Brain pericyte (primary cell): Measurements from ENCODE around the gene GM2A.

Source experiments
- DNase-seq: peaks from one replicate; pipeline ENCODE4 v3.0.0-alpha.2; 2012; ENCODE audit warnings: low read depth, low spot score

GM2A gene

DNA sequence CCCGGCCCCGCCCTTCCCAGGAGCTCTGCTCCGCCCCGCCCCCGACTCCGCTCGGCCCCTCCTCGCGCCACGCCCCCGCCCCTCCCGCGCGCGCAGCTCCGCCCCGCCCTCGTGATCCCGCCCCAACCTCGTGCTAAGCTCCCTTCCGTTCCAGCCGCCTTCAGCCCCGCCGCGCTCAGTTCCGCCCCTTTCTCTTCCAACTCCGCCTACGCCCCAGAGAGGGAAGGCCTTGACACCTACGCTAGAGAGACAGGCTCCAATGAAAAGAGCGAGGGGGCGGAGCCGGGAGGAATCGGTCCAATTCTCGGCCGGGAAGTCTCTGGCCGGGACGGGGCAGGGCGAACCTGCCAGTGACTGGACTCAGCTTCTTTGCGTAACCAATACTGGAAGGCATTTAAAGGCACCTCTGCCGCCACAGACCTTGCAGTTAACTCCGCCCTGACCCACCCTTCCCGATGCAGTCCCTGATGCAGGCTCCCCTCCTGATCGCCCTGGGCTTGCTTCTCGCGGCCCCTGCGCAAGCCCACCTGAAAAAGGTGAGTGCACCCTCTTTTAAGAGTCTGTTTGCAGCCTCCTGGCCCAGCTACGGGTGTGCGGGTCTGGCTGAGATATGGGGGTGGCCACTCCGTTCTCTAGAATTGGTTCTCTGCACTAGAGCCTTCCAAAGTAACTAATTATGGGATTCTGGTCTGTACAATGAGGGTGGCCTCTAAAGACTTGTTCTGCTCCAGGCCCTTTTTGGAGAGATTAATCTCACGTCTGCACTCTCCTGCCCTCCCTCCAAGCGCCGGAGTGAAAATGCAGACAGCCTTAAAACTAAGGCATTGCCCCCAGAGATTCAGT, at the start of gene GM2A:
TSS of gene GM2A (plus strand) at position 424 of the 843 bp plus-strand sequence. CDS start at position 456, 32 bp downstream.
- DNase-seq, result peak; percentile 99

GRCh38 chr5:151204051-151204450, 48.9 kb upstream of the GM2A start:
- DNase-seq, result no peak

- no peak for DNase-seq
Observed at GRCh38 chr5:151205411-151205810, 47.6 kb upstream of the GM2A start.

DNA sequence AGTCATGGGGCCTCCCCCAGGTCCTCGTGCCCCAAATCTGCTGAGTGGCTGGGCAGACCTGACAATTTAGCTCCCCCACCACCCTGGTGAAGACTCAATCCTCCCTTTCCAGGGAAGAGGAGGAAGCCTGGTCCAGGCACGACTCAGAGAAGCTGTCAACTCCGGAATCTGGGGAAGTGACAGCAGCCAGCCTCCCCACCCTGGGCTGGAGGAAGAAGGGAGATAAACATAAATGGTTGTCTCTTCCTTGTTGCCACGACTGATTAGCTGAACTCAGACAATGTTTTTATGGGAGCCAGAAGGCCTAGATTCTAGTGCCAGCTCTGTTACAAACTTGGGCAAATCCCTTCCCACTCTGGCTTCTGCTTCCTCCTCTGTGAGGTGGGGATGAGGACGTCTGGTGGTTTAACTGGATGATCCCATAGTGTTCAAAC, 44.5 kb upstream of the GM2A start:
- DNase-seq, result no peak

- DNase-seq, result no peak
Observed at GRCh38 chr5:151212406-151212798, 40.6 kb upstream of the GM2A start.

DNA sequence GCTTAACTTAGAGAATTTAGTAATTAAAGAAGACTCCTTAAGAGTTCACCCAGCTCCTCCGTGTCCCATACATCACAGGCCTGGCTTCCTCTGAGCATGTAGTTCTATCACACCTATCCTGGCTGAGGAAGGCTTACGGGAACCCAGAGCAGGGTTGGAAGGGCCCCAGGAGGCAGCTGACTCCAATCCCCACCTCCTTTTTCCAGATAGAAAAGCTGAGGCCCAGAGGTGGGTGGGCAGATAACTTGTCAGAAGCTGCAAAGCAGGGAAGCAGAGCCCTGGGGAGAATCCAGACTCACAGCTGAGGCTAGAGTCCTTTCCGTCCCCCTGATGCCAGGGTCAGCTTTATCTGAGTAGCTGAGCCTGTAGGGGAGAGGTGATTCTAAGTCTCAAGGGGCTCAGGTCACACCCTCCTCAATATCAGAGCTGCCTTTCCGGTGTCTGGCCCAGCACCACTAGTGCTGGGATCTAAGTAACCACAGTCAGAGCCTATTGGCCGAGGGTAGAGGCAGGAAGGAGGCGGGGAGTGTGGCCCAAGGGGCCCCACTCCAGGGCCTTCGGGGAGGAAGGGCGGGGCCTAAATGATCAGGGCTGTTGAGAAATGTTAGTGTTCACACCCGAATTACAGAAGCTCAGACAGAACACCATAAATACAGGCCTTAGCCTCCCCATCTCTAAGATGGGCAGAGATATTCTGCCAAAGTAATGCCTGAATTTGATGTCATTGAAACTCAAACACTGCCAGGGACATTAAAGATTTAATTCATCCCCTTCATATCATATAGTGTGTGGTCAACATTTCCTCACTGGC, 39.0 kb upstream of the GM2A start:
- DNase-seq, result no peak

GRCh38 chr5:151214614-151215545, 38.1 kb upstream of the GM2A start:
- DNase-seq, result no peak

DNA sequence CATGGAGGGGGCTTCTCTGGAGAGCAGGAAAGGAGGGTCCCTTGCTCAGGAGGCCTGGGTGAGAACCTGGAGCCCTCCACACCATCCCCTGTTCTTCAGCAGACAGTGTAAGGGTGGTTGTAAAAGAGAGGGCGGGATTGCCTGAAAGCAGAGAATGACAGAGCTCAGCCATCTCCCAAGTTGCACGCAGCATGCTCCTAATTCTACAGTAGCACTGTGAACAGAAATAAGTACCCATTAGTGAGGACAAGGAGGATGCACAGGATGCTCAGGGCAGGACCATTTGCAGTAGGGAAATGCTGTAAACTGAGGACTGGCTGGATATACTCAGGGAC, 37.5 kb upstream of the GM2A start:
- DNase-seq, result no peak

- DNase-seq, result no peak
Observed at GRCh38 chr5:151216781-151217180, 36.2 kb upstream of the GM2A start.

- no peak for DNase-seq
Observed at GRCh38 chr5:151218177-151218576, 34.8 kb upstream of the GM2A start.

DNA sequence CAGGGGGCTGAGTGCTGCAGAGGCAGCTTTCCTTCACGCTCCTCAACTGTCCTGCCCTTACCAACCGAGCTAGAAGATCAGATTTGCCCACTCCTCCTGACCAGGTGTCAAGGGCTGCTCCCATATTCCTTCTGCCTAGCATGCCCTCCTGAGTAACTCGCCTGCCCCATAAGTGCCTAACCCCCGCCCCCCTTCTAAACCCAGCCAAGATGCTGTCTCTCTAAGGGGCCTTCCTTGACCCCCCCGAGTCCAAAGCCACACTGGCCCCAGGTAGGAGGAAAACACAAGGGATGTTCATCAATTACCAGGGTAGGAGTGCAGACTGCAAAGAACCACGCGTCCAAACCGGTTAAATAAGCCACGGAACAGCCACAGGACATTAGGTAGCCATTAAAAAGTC, 33.8 kb upstream of the GM2A start:
- DNase-seq, result no peak

DNA sequence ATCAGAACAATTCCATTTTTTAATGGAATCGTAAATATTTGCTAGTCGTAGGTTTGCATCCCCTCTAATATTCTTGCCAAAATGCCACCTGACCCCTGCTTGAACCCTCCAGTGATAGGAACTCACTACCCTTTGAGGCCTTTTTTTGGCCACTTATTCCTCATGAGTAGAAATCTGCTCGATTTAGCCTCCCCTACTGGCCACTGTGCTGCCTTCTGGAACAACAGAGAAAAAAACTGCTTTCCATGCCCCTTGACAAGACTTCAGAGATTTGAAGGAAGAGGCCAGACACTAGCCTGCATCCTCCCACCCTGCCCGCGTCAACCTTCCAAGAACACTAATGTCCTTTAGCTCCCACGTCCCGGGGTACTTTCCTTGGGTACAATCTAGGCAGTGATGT, 33.2 kb upstream of the GM2A start:
- no peak for DNase-seq

- no peak for DNase-seq
Observed at GRCh38 chr5:151221574-151221973, 31.4 kb upstream of the GM2A start.

DNA sequence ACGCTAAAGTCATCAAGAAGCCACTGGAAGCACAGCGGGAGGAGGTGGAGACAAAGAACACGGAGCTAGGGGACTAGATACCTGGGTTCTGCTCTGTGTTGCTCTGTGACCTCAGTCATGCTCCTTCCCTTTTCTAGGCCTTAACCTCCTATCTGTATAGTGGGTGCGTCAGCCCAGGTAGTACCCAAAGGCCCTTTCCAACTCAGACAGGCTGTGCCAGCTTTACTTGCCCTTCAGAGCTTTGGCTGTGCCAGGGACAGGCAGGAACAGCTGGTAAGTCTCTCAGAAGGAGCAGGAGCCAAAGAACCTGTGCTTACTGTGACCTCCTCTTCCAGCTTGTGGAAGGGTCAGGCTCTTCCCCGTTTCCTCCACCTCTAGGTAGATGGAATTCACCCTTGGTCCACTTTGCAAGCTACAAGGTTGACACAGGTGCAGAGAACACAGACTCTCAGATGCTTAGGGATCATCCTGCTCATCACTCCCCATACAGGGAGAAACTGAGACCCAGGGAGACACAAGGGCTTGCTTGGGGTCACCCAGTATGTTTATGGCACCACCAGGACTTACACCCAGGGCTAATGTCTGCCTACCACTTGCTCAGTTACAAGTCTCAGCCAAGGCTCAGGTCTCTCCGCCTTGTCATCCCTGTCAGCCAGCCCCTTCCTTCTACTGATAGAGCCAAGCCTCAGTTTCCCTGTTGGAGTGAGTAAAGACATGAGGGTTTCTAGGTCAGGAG, 30.8 kb upstream of the GM2A start:
- no peak for DNase-seq

- no peak for DNase-seq
Observed at GRCh38 chr5:151222790-151223446, 30.1 kb upstream of the GM2A start.

DNA sequence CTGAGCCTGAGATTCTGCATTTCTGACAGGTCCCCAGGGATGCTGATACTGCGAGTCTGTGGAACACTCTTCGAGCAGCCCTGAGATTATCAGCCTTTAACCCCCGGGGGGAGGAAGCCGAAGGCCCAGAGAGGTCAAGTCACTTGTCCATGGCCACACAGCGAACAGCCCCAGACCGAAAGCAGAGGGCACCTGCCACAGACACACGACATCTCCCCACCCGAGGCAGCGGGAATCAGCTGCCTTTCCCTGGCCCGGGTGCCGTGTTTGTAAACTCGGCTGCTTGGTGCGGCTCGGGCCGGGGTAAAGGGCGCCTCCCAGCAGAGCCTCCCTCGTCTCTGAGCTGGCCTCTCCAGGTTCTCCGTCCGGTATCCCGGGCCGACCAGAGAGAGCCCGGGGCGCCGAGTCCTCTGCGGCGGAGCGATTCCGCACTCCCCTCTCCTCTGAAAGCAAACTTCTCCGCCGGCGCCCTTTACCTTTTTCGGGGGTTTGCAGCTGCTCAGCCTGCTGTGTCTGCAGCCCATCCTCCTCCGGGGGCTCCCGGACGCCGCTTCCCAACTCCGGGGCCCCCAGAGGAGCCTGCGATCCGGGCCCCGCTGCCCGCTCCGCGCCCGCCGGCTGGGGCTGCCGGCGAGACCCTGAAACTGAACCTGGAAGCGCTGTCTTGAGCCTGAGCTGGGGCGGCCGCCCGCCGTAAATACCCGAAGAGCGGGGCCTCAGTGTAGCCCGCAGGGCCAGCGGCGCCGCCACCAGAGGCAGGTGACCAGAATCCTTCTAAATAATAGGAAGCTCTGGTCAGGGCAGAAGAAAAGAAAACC, 29.3 kb upstream of the GM2A start, which contains the start of gene CCDC69:
TSS of gene CCDC69 (minus strand) at position 646 of the 818 bp plus-strand sequence. CDS start at position 524, 122 bp downstream.
- DNase-seq, result no peak

DNA sequence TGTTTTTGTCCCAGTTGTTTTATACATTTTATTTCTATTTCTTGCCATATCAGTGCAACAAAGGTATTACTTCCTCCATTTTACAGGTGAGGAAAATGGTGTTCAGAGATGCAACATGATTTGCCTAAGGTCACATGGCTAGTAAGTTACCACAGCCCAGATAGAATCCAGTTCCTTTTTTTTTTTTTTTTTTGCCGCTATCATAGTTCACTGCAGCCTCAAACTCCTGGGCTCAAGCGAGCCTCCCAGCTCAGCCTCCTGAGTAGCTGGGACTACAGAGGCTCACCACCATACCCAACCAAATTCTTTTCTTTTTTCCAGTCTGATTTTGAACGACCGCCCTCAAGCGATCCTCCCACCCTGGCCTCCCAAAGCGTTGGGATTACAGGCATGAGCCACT, 28.6 kb upstream of the GM2A start:
- no peak for DNase-seq

DNA sequence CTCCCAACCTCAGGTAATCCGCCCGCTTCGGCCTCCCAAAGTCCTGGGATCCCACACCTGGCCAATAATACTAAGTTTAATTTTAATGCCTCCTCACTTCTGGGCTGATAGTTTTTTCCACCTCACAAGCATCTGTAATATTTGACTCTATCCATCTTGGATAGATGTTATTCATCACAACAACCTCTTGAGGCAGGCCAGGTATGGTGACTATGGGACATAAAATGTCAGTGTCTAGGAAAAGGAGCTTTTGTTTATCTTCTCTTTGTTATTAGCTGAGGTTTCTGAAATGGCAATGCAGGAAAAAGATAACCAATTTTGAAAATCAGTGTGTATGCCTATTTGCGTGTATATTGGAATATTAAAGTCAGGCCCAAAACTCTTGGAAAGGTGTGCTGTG, 27.9 kb upstream of the GM2A start:
- DNase-seq, result no peak

- DNase-seq, result no peak
Observed at GRCh38 chr5:151225475-151225874, 27.5 kb upstream of the GM2A start.
